ENCODE data around the gene SYNM.

DNA sequence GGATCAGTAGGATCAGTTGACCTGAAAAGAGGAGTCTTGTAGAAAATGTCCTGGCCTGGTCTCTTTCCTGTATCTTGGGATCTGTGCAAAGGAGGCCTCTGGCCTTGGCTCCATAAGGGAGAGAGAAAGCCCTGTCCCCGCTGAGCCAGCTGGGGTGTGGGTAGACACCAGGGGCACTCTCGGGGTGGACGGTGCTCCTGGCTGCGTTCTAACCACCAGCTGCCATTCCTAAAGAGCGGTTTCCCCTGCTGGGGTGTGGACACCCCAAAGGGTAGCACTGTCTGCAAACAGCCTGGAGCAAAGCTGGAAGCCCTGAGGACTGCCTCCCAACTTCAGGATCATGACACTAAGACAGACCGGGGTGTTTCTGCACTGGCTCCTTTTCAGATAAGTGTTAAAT, 23.5 kb downstream of the SYNM start:
- TF ChIP-seq, protein P1, sequence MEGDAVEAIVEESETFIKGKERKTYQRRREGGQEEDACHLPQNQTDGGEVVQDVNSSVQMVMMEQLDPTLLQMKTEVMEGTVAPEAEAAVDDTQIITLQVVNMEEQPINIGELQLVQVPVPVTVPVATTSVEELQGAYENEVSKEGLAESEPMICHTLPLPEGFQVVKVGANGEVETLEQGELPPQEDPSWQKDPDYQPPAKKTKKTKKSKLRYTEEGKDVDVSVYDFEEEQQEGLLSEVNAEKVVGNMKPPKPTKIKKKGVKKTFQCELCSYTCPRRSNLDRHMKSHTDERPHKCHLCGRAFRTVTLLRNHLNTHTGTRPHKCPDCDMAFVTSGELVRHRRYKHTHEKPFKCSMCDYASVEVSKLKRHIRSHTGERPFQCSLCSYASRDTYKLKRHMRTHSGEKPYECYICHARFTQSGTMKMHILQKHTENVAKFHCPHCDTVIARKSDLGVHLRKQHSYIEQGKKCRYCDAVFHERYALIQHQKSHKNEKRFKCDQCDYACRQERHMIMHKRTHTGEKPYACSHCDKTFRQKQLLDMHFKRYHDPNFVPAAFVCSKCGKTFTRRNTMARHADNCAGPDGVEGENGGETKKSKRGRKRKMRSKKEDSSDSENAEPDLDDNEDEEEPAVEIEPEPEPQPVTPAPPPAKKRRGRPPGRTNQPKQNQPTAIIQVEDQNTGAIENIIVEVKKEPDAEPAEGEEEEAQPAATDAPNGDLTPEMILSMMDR (IDR thresholded peaks at IDR 0.05; ENCODE audit: low read depth, low read length, poor library complexity, severe bottlenecking): no peak
- no peak for TF ChIP-seq EZH2phosphoT487 (IDR thresholded peaks at IDR 0.05; ENCODE audit: borderline replicate concordance, low read length)
